Astrocyte of the cerebellum (primary cell): ENCODE measurements around the gene CEACAM16.

Source experiments
- DNase-seq: peaks from one replicate; pipeline ENCODE4 v3.0.0-alpha.2; 2011; ENCODE audit warnings: low read depth
- H3K4me3 ChIP-seq: 2 replicates; pipeline ENCODE4 v1.5.1; 2011; ENCODE audit warnings: mild to moderate bottlenecking, low read depth, low read length, moderate library complexity
- CTCF ChIP-seq: IDR thresholded peaks from 2 replicates; pipeline ENCODE4 v1.5.1; 2012; ENCODE audit warnings: low read length, low read depth, moderate library complexity, mild to moderate bottlenecking; ENCODE audit errors: missing control alignments
- in situ Hi-C: cut with HindIII; loops from 2 replicates; pipeline ENCODE4 v1.10.0; 2017; ENCODE audit warnings: low sequenced_read_pairs

The CEACAM16 gene

GRCh38 chr19:44737238-44738071 is 38.5 kb downstream of the CEACAM16 start:
- in situ Hi-C loops, result loop anchor here (10.0 kb wide), 1 partner anchor 217 kb away; the partner anchor contains the start of gene CLPTM1
- no peak for TF ChIP-seq CTCF
- DNase-seq, result peak; percentile 59
- no peak overlapping the region for H3K4me3 ChIP-seq

- H3K4me3 ChIP-seq, result no peak overlapping the region
- in situ Hi-C loops, result loop anchor here (10.0 kb wide), 1 partner anchor 217 kb away; the partner anchor contains the start of gene CLPTM1
- no peak for TF ChIP-seq CTCF
- no peak for DNase-seq
Measured at GRCh38 chr19:44738136-44738535, 39.2 kb downstream of the CEACAM16 start.

GRCh38 chr19:44738603-44739558 is 39.9 kb downstream of the CEACAM16 start:
- H3K4me3 ChIP-seq, result no peak overlapping the region
- in situ Hi-C loops, result loop anchor here (10.0 kb wide), 1 partner anchor 216 kb away; the partner anchor contains the start of gene CLPTM1
- DNase-seq, result no peak
- no peak for TF ChIP-seq CTCF

GRCh38 chr19:44740351-44740824 is 41.4 kb downstream of the CEACAM16 start:
- no peak for DNase-seq
- peak; percentile 24 for TF ChIP-seq CTCF
- no peak overlapping the region for H3K4me3 ChIP-seq
- in situ Hi-C loops, result no loop called here

- no peak for DNase-seq
- no peak overlapping the region for H3K4me3 ChIP-seq
- in situ Hi-C loops, result no loop called here
- no peak for TF ChIP-seq CTCF
Measured at GRCh38 chr19:44741258-44741731, 42.3 kb downstream of the CEACAM16 start.

GRCh38 chr19:44741841-44742329 is 42.9 kb downstream of the CEACAM16 start:
- no peak overlapping the region for H3K4me3 ChIP-seq
- in situ Hi-C loops, result no loop called here
- peak; percentile 99 for DNase-seq
- no peak for TF ChIP-seq CTCF
